Measurements from ENCODE around the gene FAM180B.

DNA sequence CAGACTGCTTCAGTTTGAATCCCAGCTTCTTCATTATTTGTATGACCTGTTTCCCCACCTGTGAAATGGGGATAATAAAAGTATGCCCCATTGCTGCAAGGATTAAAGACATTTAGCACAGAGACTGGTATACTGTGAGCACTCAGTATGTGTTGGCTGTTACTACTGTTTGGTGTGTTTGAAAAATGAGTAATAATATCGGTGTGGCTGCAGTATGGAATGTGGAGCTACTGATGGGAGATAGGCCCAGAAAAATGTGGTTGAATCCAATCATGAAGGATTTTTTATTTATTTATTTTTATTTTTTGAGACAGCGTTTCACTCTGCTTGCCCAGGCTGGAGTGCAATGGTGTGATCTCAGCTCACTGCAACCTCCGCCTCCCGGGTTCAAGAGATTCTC is 16.8 kb downstream of the FAM180B start:
- no peak for TF ChIP-seq TCF7L2 (IDR thresholded peaks at IDR 0.05; ENCODE audit: borderline replicate concordance, extremely low read depth, insufficient read depth, insufficient read length)
- TF ChIP-seq, protein P1, sequence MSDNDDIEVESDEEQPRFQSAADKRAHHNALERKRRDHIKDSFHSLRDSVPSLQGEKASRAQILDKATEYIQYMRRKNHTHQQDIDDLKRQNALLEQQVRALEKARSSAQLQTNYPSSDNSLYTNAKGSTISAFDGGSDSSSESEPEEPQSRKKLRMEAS (IDR thresholded peaks at IDR 0.05) = no peak
- no peak for TF ChIP-seq POLR2A (IDR thresholded peaks at IDR 0.05; ENCODE audit: borderline replicate concordance, extremely low read depth, insufficient read depth, insufficient read length)
- TF ChIP-seq CTCF (IDR thresholded peaks at IDR 0.05 in 2 of 3, conservative IDR thresholded peaks at IDR 0.05 in 1 of 3; ENCODE audit: borderline replicate concordance in 1 of 3, insufficient read depth in 1 of 3, low read depth in 2 of 3, low read length in 2 of 3) = no peak
